Spleen (tissue), 7 donors: ENCODE data around the gene TMEM168.

Experiments
- CTCF ChIP-seq, 11 experiments: fragments of 200-600 bp in 7 of 11; fragments of 450-650 bp in 4 of 11; sonication (generic) in 4 of 11; IDR thresholded peaks in 8 of 11; conservative IDR thresholded peaks in 3 of 11; 1 replicate in 7 of 11; 2 replicates in 4 of 11; pipeline versions ENCODE4 v1.4.0 to v1.8.0; 2016 to 2021; ENCODE audit warnings: antibody characterized with exemption in 11 of 11, inconsistent platforms in 4 of 11, mild to moderate bottlenecking in 1 of 11
- POLR2A ChIP-seq, 3 donors: fragments of 450-650 bp; IDR thresholded peaks; one replicate each; pipeline ENCODE4 v1.5.1; 2017; ENCODE audit warnings: antibody characterized with exemption in 3 of 3, mild to moderate bottlenecking in 1 of 3
- donor health status: DM: no; HTN: no; CAD: no; lungs with moderate emphysema.
- donor health status: DM: no; HTN: no; CAD: no.
- donor health status: DM: no; HTN: no; CAD: no.

GRCh38 chr7:112800486-112800885 lies 10.3 kb upstream of the TMEM168 start:
- TF ChIP-seq CTCF (IDR thresholded peaks at IDR 0.05 in 8 of 11, conservative IDR thresholded peaks at IDR 0.05 in 3 of 11) (no peak), POLR2A (IDR thresholded peaks at IDR 0.05) (no peak)
